ENCODE measurements around the gene VSTM4.

The VSTM4 gene

DNA sequence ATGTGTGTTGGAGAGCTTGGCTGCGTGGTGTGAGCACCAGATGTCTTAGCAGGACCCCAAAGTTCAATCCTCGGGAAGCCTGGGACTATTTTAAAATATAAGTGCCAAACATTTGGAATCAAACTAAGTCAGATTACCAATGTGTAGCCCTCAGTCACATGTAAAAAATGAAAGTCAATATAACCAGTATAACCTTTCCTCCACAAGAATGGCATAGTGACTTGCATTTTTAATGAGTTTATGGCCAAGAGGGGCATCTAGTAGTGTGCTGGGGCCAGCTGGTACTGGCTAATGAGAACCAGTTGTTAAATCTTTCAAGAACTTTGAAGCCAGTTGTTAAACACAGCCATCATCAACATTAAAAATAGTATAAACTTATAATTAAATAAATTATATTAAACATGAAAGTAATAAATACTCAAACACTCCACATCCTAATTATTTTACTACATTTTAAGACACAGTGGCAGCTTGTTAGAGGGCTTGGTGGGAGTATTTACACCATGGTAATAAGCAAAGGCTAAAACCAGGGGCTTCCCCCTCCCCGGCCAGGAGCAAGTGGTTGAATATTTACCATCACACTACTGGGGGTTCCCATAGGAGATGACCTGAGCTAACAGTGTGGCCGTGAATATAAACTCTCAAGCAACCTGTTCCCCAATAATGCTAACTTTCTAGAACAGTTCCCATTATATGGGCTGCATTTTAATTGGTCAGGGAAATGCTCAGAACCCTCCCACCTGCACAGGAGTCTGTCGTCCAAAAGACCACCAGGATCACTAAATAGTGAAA is 26.4 kb upstream of the VSTM4 start:
- no peak for DNase-seq (ENCODE audit: low read depth in 2 of 2)

GRCh38 chr10:49140304-49141177 is 25.2 kb upstream of the VSTM4 start:
- DNase-seq (ENCODE audit: low read depth in 2 of 2) = no peak

DNA sequence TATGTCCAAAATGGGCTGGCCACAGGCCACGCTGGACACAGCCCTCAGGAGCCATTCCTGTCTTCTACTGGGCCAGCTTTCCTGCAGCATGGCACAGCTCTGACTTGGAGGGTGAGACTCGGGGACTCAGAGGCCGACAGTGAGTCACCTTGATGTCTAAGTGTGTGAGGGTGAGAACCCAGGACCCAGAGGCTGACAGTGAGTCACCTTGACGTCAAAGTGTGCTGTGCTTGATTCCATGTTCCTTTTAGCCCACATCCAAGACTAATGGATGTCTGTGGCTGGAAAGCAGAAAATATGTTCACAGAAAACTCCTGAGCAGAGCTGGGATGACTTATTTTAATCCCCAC is 24.5 kb upstream of the VSTM4 start:
- DNase-seq (ENCODE audit: low read depth in 2 of 2) = no peak

DNA sequence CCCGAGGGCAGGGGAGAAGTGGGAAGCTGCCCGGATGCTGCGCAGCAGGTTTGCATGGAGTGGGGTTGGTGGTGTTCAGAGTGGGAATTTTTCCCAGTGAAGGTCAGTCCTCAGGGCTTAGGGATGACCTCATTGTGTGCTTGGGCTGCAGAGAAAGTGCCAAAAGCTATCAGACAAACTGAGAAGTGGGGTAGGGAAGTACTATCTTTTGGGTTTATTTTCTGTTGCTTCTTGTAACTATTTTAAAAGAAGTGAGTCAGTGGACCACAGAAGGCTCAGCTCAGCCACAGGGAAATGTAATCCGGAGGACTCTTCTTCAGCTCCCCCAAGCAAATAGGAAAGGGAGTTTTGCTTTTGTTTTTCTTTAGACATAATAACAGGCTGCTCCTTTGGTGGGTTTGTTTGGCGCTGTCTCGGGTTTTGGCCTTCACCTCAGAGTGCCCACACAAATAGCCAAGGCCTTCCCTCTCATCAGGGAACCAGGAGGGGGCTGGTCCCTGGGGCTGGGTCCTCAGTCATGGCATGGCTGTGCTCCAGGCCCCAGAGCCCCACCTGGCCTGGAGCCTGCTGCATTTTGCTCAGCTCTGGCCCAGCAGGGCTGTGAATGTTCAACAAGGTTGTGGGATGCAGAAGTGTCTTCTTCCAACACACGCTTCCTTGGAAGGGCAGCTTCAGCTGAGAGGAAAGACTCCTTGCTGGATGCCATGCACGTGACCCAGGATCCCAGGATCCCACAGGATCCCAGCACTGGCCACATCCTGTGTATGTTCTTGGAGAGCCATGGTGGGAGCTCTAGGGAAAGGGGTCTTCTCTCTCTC is 23.9 kb upstream of the VSTM4 start:
- DNase-seq (ENCODE audit: low read depth in 2 of 2) = no peak

GRCh38 chr10:49138361-49138891 is 23.1 kb upstream of the VSTM4 start:
- DNase-seq (ENCODE audit: low read depth in 2 of 2) = no peak

GRCh38 chr10:49136525-49136924 is 21.2 kb upstream of the VSTM4 start:
- no peak for DNase-seq (ENCODE audit: low read depth in 2 of 2)

DNA sequence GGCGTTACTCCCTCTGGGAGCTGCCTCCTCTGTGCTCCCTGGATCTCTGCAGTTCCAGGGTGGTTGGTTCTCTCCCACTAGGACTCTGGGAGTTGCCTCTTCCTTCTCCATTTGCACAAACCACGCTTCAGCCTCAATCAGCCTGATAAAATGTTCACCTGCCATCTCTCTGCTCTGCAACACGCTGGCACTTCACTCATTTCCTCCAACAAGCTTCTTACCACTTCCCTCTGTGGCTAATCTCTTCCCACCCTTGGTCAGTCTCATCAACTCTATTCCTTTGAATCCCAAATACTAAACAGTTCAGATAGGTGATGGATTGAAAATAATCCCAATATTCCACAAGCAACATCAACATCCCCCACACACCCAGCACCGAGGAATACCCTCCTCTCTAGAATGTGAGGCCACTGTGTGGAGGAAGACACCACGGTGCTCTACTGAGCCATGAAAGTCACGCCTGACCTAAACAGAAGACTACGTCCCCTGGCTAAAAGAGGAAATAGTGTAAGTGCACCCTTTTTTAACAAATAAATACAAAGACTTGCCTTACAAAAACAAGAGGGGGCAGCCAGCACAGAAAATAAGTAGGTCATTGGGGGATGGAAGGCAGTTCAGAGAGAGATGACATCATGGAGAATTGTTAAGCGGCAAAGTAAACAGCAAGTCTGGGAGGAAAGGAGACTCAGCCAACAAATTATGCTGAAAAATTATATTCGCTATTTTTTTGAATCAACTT is 20.4 kb upstream of the VSTM4 start:
- no peak for DNase-seq (ENCODE audit: low read depth in 2 of 2)

GRCh38 chr10:49134327-49134726 is 19.0 kb upstream of the VSTM4 start:
- DNase-seq (ENCODE audit: low read depth in 2 of 2) = no peak

DNA sequence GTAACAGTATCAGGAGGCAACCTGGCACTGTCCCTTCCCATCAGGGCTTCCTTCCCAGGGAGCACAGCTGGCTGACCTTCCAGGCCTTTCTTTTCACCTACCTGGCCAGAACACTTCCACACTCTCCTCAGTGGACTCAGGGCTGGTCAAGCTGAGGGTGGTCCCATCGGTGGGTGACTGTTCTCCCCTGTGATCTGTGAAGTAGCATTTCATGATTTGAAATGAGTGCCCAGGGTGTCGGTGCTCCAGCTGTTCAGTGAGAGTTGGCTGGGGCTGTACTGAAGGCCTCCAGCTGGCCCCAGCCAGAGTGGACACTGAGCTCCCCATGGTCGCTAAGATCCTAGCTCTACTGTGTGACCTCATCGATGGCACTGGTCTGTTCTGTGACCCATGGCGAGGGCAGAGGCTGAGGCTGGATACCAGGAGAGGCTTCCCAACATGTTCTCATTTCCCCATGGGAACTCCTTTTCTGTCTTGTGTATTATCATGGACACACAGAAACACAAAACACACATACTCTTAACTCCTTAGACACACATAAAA is 18.5 kb upstream of the VSTM4 start, which contains the start of gene FAM170B:
FAM170B (minus strand) TSS at position 316 of the 543 bp plus-strand sequence; CDS start at position 213, 103 bp downstream.
- DNase-seq (ENCODE audit: low read depth in 2 of 2) = no peak

DNA sequence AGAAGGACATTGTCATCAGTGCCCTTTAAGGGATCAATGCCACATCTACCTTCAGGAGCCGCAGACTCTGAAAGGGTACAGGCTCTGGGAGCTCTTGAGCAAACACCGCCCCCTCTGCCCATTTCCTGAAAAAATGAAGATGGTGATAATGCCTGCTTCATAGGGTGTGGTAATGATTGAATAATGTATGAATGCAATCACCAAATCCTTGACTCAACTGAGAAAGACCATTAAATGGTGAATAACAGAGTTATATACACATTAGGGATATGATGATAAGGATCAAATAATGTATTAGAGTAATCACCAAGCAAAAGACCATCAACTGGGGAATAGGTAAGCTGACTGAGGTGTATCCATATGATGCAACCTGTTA is 17.0 kb upstream of the VSTM4 start:
- DNase-seq (ENCODE audit: low read depth in 2 of 2) = no peak

DNA sequence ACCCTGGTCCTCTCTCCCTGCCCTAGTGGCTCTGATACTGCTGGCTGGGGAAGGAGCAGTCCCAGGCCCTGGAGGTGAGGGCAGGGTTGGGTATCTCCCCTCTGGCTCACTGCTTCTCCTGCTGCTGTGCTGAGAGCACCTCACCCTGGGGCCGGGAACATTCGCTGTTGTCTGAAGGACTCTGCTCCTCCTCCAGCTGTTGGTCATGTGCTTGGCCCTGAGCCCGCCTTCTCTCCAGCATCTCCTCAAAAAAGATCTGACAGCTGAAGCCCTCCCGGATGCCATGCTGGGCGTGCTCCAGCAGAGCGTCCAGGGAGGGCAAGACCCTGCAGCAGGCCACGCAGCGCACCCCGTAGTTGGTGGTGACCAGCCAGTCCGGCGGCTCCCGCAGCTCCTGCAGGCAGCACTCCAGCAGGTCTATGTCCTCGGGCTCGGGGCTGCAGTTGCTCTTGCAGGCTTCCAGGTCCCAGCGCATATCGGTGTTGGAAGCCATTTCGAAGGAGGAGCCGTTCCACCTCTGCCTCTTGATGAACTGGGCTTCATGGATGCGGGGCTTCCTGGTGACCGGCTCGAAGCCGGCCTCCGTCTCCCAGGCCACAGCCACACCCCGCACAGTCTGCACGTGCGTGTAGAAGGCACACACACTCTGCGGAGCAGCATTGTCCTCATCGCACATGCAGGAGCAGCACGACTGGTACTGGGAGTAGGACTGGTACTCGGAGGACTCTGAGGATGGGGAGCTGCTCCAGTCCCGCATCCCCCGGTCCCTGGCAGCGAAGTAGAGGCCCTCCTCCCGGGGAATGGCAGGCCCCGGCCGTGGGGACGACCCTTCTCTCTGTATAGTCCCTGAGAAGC is 16.4 kb upstream of the VSTM4 start:
- DNase-seq (ENCODE audit: low read depth in 2 of 2) = no peak

DNA sequence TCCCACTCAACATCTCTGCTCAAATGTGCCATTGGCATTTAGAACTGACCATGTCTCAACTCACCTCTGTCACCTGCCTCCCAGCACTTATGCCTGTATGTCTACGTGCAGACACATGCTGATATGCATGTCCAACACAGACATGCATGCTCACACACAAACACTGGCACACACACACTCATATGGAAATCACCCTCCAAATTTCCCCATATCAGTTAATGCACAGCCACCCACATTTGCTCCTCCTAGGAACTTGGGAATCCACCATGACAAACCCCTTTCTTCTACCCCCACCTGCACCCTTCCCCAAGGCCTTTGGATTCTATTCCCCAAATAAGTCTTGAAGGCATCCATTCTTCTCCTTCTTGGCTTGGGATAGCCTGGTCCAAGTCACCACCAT is 14.1 kb upstream of the VSTM4 start:
- DNase-seq (ENCODE audit: low read depth in 2 of 2) = no peak

DNA sequence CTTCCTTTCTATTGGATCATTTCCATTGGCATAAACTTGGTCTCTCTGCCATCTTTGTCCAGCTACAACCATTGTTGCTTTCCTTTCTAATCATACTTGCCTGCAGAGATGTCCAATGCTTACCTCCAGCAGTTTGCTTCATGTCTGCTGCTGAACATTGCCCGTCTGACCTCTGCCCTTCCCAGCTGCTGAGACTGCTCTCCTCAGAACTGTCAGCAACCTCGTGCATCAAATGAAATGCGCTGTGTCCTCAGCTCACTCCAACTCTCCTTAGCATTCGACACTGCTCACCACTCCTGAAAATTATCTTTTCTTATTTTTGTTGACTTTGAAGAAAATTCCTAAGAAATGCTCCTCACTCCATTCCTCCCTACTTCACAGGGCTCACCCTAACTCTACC is 13.5 kb upstream of the VSTM4 start:
- no peak for DNase-seq (ENCODE audit: low read depth in 2 of 2)

- DNase-seq (ENCODE audit: low read depth in 2 of 2) = no peak
Observed at GRCh38 chr10:49123981-49124950, 8.9 kb upstream of the VSTM4 start.

DNA sequence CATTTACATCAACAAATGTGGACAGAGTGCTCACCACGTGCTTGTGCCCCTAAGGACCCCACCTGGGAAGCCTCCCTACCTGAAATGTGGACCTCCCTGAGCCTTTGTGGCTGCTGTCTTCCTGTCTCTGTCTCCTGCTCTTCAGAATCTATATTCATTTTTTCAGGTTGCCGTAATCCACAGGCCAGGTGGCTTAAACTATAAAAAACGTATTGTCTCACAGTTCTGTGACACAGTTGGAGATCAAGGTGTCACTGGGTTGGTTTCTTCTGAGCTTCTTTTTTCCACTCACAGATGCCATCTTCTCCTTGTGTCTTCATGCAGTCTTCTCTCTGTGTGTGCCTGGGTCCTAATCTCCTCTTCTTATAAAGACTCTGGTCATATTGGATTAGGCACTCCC is 5.6 kb upstream of the VSTM4 start:
- no peak for DNase-seq (ENCODE audit: low read depth in 2 of 2)

GRCh38 chr10:49119746-49120145 is 4.4 kb upstream of the VSTM4 start:
- DNase-seq (ENCODE audit: low read depth in 2 of 2) = no peak

DNA sequence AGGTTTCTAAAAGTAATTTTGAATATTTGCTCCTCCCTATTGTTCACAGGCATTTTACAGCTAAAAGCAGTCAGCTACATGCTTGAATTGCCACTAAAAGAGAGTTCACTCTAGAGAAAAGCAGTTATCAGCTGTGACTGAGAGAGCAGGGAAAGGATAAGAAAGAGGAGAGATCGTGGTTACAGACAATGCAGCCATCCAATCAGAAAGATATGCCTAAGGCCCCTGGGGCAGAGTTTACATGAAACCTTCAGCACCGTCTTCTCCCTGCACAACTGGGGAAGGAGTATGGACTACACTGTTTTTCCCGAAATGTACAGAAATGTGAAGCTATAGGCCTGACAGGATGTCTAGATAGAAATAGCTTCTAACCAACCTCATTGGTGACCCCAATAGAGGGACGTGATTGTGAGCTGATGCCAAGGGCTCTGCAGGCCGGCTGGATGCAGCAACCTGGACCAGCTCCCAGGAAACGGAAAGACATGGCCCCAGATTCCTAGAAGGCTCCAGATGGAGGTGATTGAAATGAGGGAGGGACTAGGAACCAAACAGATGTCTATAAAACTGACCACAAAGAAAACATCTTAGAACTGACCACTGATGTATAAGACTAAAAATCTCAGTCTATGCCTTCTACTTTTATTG is 3.2 kb upstream of the VSTM4 start:
- no peak for DNase-seq (ENCODE audit: low read depth in 2 of 2)

DNA sequence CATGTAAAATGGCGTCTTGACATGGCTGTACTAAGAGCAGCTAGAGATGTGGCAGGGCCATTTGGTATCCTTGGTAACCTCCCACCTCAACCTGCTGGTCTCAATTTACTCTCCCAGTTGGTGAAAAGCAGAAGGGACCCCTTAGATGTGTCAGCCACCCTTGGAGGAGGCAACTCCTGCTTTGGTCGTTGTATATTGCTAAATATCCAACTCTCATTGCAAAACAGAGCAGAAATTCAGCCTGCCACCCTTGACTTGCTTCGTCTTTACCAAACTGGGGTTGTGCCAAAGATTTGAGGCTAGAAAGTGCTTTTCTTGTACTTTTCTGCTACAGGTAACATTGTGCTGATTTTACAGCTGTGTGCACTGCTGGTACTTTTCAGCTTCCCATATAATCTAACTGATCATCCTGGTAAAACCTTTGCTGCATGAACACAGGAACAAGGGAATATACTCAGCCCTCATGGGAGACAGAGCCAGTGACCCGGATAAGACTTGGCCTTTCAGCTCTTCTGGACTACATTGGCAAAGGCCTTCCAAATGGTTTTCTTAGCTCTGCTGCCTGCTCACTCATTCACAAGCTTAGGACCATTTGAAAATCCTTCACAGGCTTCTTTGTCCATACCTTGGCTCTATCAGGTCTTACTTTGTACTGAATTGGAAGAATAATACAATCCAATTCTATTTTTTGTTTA is 2.2 kb upstream of the VSTM4 start:
- no peak for DNase-seq (ENCODE audit: low read depth in 2 of 2)

Measured in stimulated activated CD8-positive, alpha-beta memory T cell treated with anti-CD3 and anti-CD28 coated beads, Interleukin-7, amount 100 ng/mL, for 1 hour (primary cell).